HG03108 (cell line): ENCODE measurements around the gene RGS7.

Experiments used
- ATAC-seq: cut with Tn5 transposase; IDR thresholded peaks from one replicate; pipeline ENCODE4 v1.9.1; 2021; ENCODE audit warnings: moderate library complexity; ENCODE audit not compliant: unreplicated experiment

Gene RGS7

GRCh38 chr1:240854367-240854766 lies 502.6 kb downstream of the RGS7 start:
- ATAC-seq = no peak

GRCh38 chr1:240847325-240847724 lies 509.7 kb downstream of the RGS7 start:
- ATAC-seq = no peak

GRCh38 chr1:240844486-240844885 lies 512.5 kb downstream of the RGS7 start:
- no peak for ATAC-seq

GRCh38 chr1:240843798-240844197 lies 513.2 kb downstream of the RGS7 start:
- ATAC-seq = no peak

GRCh38 chr1:240836271-240836670 lies 520.7 kb downstream of the RGS7 start:
- no peak for ATAC-seq

- no peak for ATAC-seq
Measured at GRCh38 chr1:240835291-240835690, 521.7 kb downstream of the RGS7 start.

- no peak for ATAC-seq
Measured at GRCh38 chr1:240833075-240833474, 523.9 kb downstream of the RGS7 start.

- ATAC-seq = no peak
Measured at GRCh38 chr1:240831922-240832321, 525.1 kb downstream of the RGS7 start.

GRCh38 chr1:240831191-240831631 lies 525.8 kb downstream of the RGS7 start:
- ATAC-seq = no peak

- ATAC-seq = no peak
Measured at GRCh38 chr1:240829487-240829886, 527.5 kb downstream of the RGS7 start.

- ATAC-seq = no peak
Measured at GRCh38 chr1:240827786-240828185, 529.2 kb downstream of the RGS7 start.

GRCh38 chr1:240824238-240824637 lies 532.8 kb downstream of the RGS7 start:
- ATAC-seq = no peak

GRCh38 chr1:240823357-240823756 lies 533.6 kb downstream of the RGS7 start:
- ATAC-seq = no peak

- ATAC-seq = no peak
Measured at GRCh38 chr1:240821925-240822324, 535.1 kb downstream of the RGS7 start.

- ATAC-seq = no peak
Measured at GRCh38 chr1:240820816-240821215, 536.2 kb downstream of the RGS7 start.

GRCh38 chr1:240816472-240816871 lies 540.5 kb downstream of the RGS7 start:
- ATAC-seq = no peak

GRCh38 chr1:240813720-240814119 lies 543.3 kb downstream of the RGS7 start:
- ATAC-seq = no peak

GRCh38 chr1:240811256-240811655 lies 545.7 kb downstream of the RGS7 start:
- ATAC-seq = no peak

- ATAC-seq = no peak
Measured at GRCh38 chr1:240808381-240808780, 548.6 kb downstream of the RGS7 start.

GRCh38 chr1:240806200-240806745 lies 550.7 kb downstream of the RGS7 start:
- ATAC-seq = no peak

GRCh38 chr1:240804475-240804874 lies 552.5 kb downstream of the RGS7 start:
- ATAC-seq = no peak

- no peak for ATAC-seq
Measured at GRCh38 chr1:240803151-240803550, 553.9 kb downstream of the RGS7 start.

- ATAC-seq = no peak
Measured at GRCh38 chr1:240802271-240802670, 554.7 kb downstream of the RGS7 start.
